SK-N-MC (cell line): ENCODE results near the gene SLC16A5.

Experiments used
- EZH2 ChIP-seq: fragments of 200-600 bp; sonication (generic); IDR thresholded peaks from one replicate; pipeline ENCODE4 v1.6.1; 2017; ENCODE audit warnings: antibody characterized with exemption
- FOXP2 ChIP-seq: optimal IDR thresholded peaks from 2 replicates; pipeline ENCODE3; 2011; ENCODE audit warnings: mild to moderate bottlenecking, moderate library complexity; ENCODE audit not compliant: insufficient read depth; ENCODE audit errors: extremely low read length, control extremely low read depth
- POLR2AphosphoS5 ChIP-seq: IDR thresholded peaks from 2 replicates; pipeline ENCODE4 v1.6.1; 2012; ENCODE audit warnings: mild to moderate bottlenecking, low read depth, low read length, borderline replicate concordance

DNA sequence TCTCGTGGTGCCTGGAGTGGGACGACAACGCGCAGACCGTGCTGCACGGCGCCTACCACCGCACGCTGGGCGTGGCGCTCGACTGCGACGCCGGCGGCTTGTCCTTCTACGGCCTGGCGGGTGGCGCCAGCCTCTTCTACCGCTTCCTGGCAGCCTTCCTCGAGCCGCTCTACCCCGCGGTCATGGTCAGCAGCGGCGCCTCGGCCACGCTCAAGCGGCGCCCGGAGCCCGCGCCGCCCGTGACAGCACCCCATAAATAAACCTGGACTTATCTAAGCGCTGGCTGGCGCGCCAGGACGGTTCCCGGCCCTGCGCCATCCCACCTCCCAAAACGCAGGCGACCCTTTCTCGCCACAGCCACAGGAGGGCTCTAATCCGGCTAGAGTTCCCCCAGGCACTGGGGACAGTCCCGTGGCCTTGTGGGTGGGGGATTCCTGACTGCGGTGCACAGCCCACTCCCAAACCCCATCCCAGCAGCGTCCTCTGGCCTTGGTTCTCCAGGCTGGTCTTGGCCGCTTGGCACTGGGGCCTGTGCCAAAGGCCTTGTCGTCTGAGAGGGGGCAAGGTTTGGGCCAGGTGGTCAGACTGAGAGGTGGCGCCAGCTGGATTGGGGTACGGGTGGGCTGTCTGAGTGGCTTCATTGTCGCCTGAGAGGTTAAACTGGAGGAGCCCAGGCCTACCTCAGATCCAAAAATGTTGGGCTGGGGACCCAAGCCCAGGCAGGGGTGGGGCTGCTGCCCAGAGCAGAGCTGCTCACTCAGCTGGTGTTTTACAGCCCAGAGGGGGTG, 10.1 kb upstream of the SLC16A5 start:
- TF ChIP-seq EZH2, result no peak
- TF ChIP-seq POLR2AphosphoS5, result no peak
- no peak for TF ChIP-seq FOXP2
